H9 (cell line): ENCODE data around the gene C1orf216. TPM values are rescaled to one million over a fixed set of nuclear protein-coding genes. Genes with fewer than 3 reads are reported as not detected.

Experiments used
- DNase-seq: peaks from one replicate; pipeline ENCODE4 v3.0.0-alpha.2; 2017
- H2AFZ ChIP-seq: one replicate; pipeline ENCODE4 v1.6.1; 2013; ENCODE audit warnings: mild to moderate bottlenecking, low read length, control low read depth, moderate library complexity
- H2AK5ac ChIP-seq: 2 replicates; pipeline ENCODE4 v1.6.1; 2013; ENCODE audit warnings: low read length, control low read depth, mixed read lengths; ENCODE audit not compliant: insufficient read length
- H2BK120ac ChIP-seq: one replicate; pipeline ENCODE4 v1.6.1; 2013; ENCODE audit warnings: low read depth, mild to moderate bottlenecking, low read length, control low read depth, inconsistent platforms; ENCODE audit not compliant: poor library complexity, severe bottlenecking
- H2BK12ac ChIP-seq: 2 replicates; pipeline ENCODE4 v1.6.1; 2013; ENCODE audit warnings: low read length, control low read depth, mixed read lengths, low read depth; ENCODE audit not compliant: insufficient read length
- H2BK15ac ChIP-seq: 2 replicates; pipeline ENCODE4 v1.6.1; 2013; ENCODE audit warnings: low read depth, low read length, control low read depth
- H2BK20ac ChIP-seq: one replicate; pipeline ENCODE4 v1.6.1; 2013; ENCODE audit warnings: low read depth, mild to moderate bottlenecking, low read length, control low read depth, inconsistent platforms; ENCODE audit not compliant: poor library complexity, severe bottlenecking
- H2BK5ac ChIP-seq: 2 replicates; pipeline ENCODE4 v1.6.1; 2013; ENCODE audit warnings: low read length, control low read depth, mixed read lengths; ENCODE audit not compliant: insufficient read length
- H3K14ac ChIP-seq: 2 replicates; pipeline ENCODE4 v1.6.1; 2013; ENCODE audit warnings: low read length, control low read depth; ENCODE audit not compliant: insufficient read depth
- H3K18ac ChIP-seq: 2 replicates; pipeline ENCODE4 v1.6.1; 2013; ENCODE audit warnings: low read depth, mild to moderate bottlenecking, mixed read lengths, low read length, control low read depth; ENCODE audit not compliant: insufficient read length
- H3K23ac ChIP-seq: 2 replicates; pipeline ENCODE4 v1.6.1; 2013; ENCODE audit warnings: low read length, control low read depth, mixed read lengths, low read depth; ENCODE audit not compliant: insufficient read length
- H3K23me2 ChIP-seq: 2 replicates; pipeline ENCODE4 v1.6.1; 2013; ENCODE audit warnings: low read depth, mild to moderate bottlenecking, mixed read lengths, low read length, control low read depth; ENCODE audit not compliant: insufficient read length, poor library complexity, severe bottlenecking
- H3K27ac ChIP-seq: 2 replicates; pipeline ENCODE4 v1.5.1; 2013; ENCODE audit warnings: low read length, control low read depth, mixed read lengths, low read depth; ENCODE audit not compliant: insufficient read length
- H3K27me3 ChIP-seq: 2 replicates; pipeline ENCODE4 v1.6.1; 2013; ENCODE audit warnings: low read length, control low read depth, inconsistent platforms; ENCODE audit not compliant: insufficient read depth
- H3K4ac ChIP-seq: 2 replicates; pipeline ENCODE4 v1.6.1; 2013; ENCODE audit warnings: low read depth, mild to moderate bottlenecking, control low read depth, inconsistent platforms, low read length, moderate library complexity
- H3K4me1 ChIP-seq: 2 replicates; pipeline ENCODE4 v1.6.1; 2013; ENCODE audit warnings: low read length, control low read depth, inconsistent platforms; ENCODE audit not compliant: insufficient read depth
- H3K4me2 ChIP-seq: 2 replicates; pipeline ENCODE4 v1.6.1; 2013; ENCODE audit warnings: low read length, control low read depth, mixed read lengths; ENCODE audit not compliant: insufficient read length, insufficient read depth
- H3K56ac ChIP-seq: 2 replicates; pipeline ENCODE4 v1.6.1; 2013; ENCODE audit warnings: low read depth, mild to moderate bottlenecking, mixed read lengths, low read length, control low read depth; ENCODE audit not compliant: insufficient read length
- H3K79me1 ChIP-seq: 2 replicates; pipeline ENCODE4 v1.6.1; 2013; ENCODE audit warnings: low read depth, mild to moderate bottlenecking, moderate library complexity, low read length, control low read depth, inconsistent platforms; ENCODE audit not compliant: insufficient read depth, poor library complexity, severe bottlenecking
- H3K79me2 ChIP-seq: 2 replicates; pipeline ENCODE4 v1.6.1; 2013; ENCODE audit warnings: low read length, control low read depth, inconsistent platforms; ENCODE audit not compliant: insufficient read depth
- H3K9ac ChIP-seq: 2 replicates; pipeline ENCODE4 v1.6.1; 2013; ENCODE audit warnings: low read length, control low read depth, mixed read lengths; ENCODE audit not compliant: insufficient read length; ENCODE audit errors: extremely low read depth
- H3K9me3 ChIP-seq: one replicate; pipeline ENCODE4 v1.6.1; 2013; ENCODE audit warnings: low read depth, low read length, inconsistent platforms; ENCODE audit not compliant: control insufficient read depth
- H3T11ph ChIP-seq: one replicate; pipeline ENCODE4 v1.6.1; 2013; ENCODE audit warnings: mild to moderate bottlenecking, low read length, control low read depth, inconsistent platforms
- H4K20me1 ChIP-seq: one replicate; pipeline ENCODE4 v1.6.1; 2013; ENCODE audit not compliant: control insufficient read depth, insufficient read length, insufficient read depth
- H4K5ac ChIP-seq: 2 replicates; pipeline ENCODE4 v1.6.1; 2013; ENCODE audit warnings: low read depth, mild to moderate bottlenecking, mixed read lengths, low read length, control low read depth; ENCODE audit not compliant: insufficient read length
- H4K8ac ChIP-seq: replicated peaks from 2 replicates; pipeline ENCODE4 v1.6.1; 2013; ENCODE audit warnings: low read length, control low read depth, mixed read lengths, low read depth; ENCODE audit not compliant: insufficient read length
- H4K91ac ChIP-seq: 2 replicates; pipeline ENCODE4 v1.6.1; 2013; ENCODE audit warnings: low read depth, mild to moderate bottlenecking, moderate library complexity, mixed read lengths, low read length, control low read depth; ENCODE audit not compliant: insufficient read length
- H3K27ac Mint-ChIP-seq, 3 experiments: 2 replicates in 2 of 3; 3 replicates in 1 of 3; pipeline ENCODE4 v1.8.0; 2020 to 2021; ENCODE audit warnings: mixed read lengths in 3 of 3, mild to moderate bottlenecking in 1 of 3, moderate library complexity in 1 of 3
- H3K27me3 Mint-ChIP-seq: 2 replicates; pipeline ENCODE4 v1.8.0; 2021; ENCODE audit warnings: low read depth, mild to moderate bottlenecking, moderate library complexity, mixed read lengths
- H3K36me3 Mint-ChIP-seq, 3 experiments: 2 replicates in 2 of 3; 3 replicates in 1 of 3; pipeline ENCODE4 v1.8.0; 2020 to 2021; ENCODE audit warnings: low read depth in 3 of 3, mixed read lengths in 3 of 3; ENCODE audit not compliant: insufficient read depth in 1 of 3
- H3K4me1 Mint-ChIP-seq, 2 experiments: 2 replicates each; pipeline ENCODE4 v1.8.0; 2020; ENCODE audit warnings: mixed read lengths in 2 of 2
- H3K4me3 Mint-ChIP-seq, 2 experiments: 2 replicates in 1 of 2; 3 replicates in 1 of 2; pipeline ENCODE4 v1.8.0; 2020 to 2021; ENCODE audit warnings: mild to moderate bottlenecking in 2 of 2, mixed read lengths in 2 of 2, moderate library complexity in 1 of 2
- H3K9me3 Mint-ChIP-seq, 2 experiments: 2 replicates in 1 of 2; 3 replicates in 1 of 2; pipeline ENCODE4 v1.8.0; 2020; ENCODE audit warnings: mild to moderate bottlenecking in 2 of 2, mixed read lengths in 2 of 2, moderate library complexity in 1 of 2
- WGBS: extraction: QIAGEN DNeasy Blood & Tissue Kit; methylation state at CpG from one replicate; pipeline ENCODE4 v1.1.7; 2013; ENCODE audit warnings: missing lambda C conversion rate, low lambda C conversion rate, mixed read lengths; ENCODE audit not compliant: insufficient read length; ENCODE audit errors: extremely low coverage; 5-methylcytosine and 5-hydroxymethylcytosine counted together
- long read RNA-seq: library from polyadenylated mRNA; unstranded; transcript quantifications from one replicate; pipeline ENCODE4 v2.0.0, GENCODE V29; 2020
- total RNA-seq: library from RNA; stranded (reverse); gene quantifications from 2 replicates; pipeline ENCODE4 v1.2.1, GENCODE V29; 2021
- TF ChIP-seq, protein P1 (sequence below): fragments of 200-600 bp; sonication (generic); conservative IDR thresholded peaks from 3 replicates; pipeline ENCODE4 v1.8.0; 2021; ENCODE audit warnings: antibody characterized with exemption, mild to moderate bottlenecking

Gene C1orf216
- 11.7 and 13.5 TPM in 2 replicates for total RNA-seq
- long read RNA-seq, transcript C1orf216-201 (2 exons, 3,218 nt): major isoform, 18 of 24 reads
- long read RNA-seq, partial matches to known transcripts: 0 of 24 reads
- long read RNA-seq, other reads (novel, unspliced or antisense): 4 of 24 reads

- H4K8ac ChIP-seq: no peak within 1 kb of the TSS
- H2BK20ac ChIP-seq: no peak within 1 kb of the TSS
- no peak within 1 kb of the TSS for H2AFZ ChIP-seq
- peaks cover 19% of the 10 kb centered on the region in 2 experiments for H3K4me1 Mint-ChIP-seq
- peak within 1 kb of the TSS; percentile 50 for H3K9ac ChIP-seq
- H3K23me2 ChIP-seq: peaks cover 12% of the 10 kb centered on the region
- H3K79me1 ChIP-seq: no peaks in the 10 kb centered on the region
- H3K4me1 ChIP-seq: no peaks in the 10 kb centered on the region; the same call in 1 of the 2 replicates
- H3K4me2 ChIP-seq: peak within 1 kb of the TSS; percentile 80
- H2BK5ac ChIP-seq: no peak within 1 kb of the TSS
- peak within 1 kb of the TSS; percentile 7 for H3K56ac ChIP-seq
- H3K4ac ChIP-seq: no peak within 1 kb of the TSS
- H2AK5ac ChIP-seq: no peak within 1 kb of the TSS
- peak within 1 kb of the TSS; percentile 79 to 83 for H3K4me3 Mint-ChIP-seq
- H3K14ac ChIP-seq: peak within 1 kb of the TSS; percentile 82
- peaks cover 10% of the 10 kb centered on the region for H3K27me3 Mint-ChIP-seq
- H2BK120ac ChIP-seq: no peak within 1 kb of the TSS
- no peak within 1 kb of the TSS for H2BK15ac ChIP-seq
- H3K23ac ChIP-seq: no peak within 1 kb of the TSS
- no peaks in the 10 kb centered on the region for H3K9me3 Mint-ChIP-seq
- H3K79me2 ChIP-seq: no peaks in the 10 kb centered on the region
- H4K5ac ChIP-seq: peak within 1 kb of the TSS; percentile 5
- H2BK12ac ChIP-seq: no peak within 1 kb of the TSS
- H3T11ph ChIP-seq: no peak within 1 kb of the TSS
- no peaks in the 10 kb centered on the region for H3K27me3 ChIP-seq
- H3K27ac Mint-ChIP-seq: peak within 1 kb of the TSS; percentile 46 to 70 (median 69); a peak in 5 of 7 replicates
- TF ChIP-seq, protein P1, sequence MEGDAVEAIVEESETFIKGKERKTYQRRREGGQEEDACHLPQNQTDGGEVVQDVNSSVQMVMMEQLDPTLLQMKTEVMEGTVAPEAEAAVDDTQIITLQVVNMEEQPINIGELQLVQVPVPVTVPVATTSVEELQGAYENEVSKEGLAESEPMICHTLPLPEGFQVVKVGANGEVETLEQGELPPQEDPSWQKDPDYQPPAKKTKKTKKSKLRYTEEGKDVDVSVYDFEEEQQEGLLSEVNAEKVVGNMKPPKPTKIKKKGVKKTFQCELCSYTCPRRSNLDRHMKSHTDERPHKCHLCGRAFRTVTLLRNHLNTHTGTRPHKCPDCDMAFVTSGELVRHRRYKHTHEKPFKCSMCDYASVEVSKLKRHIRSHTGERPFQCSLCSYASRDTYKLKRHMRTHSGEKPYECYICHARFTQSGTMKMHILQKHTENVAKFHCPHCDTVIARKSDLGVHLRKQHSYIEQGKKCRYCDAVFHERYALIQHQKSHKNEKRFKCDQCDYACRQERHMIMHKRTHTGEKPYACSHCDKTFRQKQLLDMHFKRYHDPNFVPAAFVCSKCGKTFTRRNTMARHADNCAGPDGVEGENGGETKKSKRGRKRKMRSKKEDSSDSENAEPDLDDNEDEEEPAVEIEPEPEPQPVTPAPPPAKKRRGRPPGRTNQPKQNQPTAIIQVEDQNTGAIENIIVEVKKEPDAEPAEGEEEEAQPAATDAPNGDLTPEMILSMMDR: no peak
- H4K91ac ChIP-seq: no peak within 1 kb of the TSS
- DNase-seq: peak; percentile 71
- peak within 1 kb of the TSS; percentile 72 for H3K18ac ChIP-seq
- WGBS: no CpG with 5 or more reads among the region's 76 CpGs
- H3K27ac ChIP-seq: no peak within 1 kb of the TSS
- no peaks in the 10 kb centered on the region for H4K20me1 ChIP-seq
- no peaks in the 10 kb centered on the region for H3K9me3 ChIP-seq
- peaks cover 5 to 14% (median 8%) of the 10 kb centered on the region in 3 experiments; a peak in 6 of 7 replicates for H3K36me3 Mint-ChIP-seq
These were observed at the start of gene C1orf216 for GRCh38 chr1:35718492-35719336. Gene C1orf216, minus strand, starts transcription at chr1:35718884. Its CDS starts 2,563 bp downstream, at chr1:35716321.
